GM12878 (cell line): ENCODE data around the gene SH3BP5.

Experiments used
- ATF3 ChIP-seq: IDR thresholded peaks from 2 replicates; pipeline ENCODE4 v1.6.1; 2011; ENCODE audit warnings: low read depth, mild to moderate bottlenecking, low read length, moderate library complexity, borderline replicate concordance; ENCODE audit errors: extremely low read depth
- CTCF ChIP-seq, 3 experiments: IDR thresholded peaks in 2 of 3; conservative IDR thresholded peaks in 1 of 3; 2 replicates each; pipeline ENCODE4 v1.5.1; 2011; ENCODE audit warnings: low read depth in 3 of 3, low read length in 3 of 3, mild to moderate bottlenecking in 3 of 3, control low read depth in 2 of 3, moderate library complexity in 2 of 3, inconsistent platforms in 1 of 3, mixed read lengths in 1 of 3; ENCODE audit not compliant: control insufficient read depth in 2 of 3, insufficient read depth in 1 of 3; ENCODE audit errors: extremely low read depth in 1 of 3
- E2F4 ChIP-seq: IDR thresholded peaks from 2 replicates; pipeline ENCODE4 v1.6.1; 2012; ENCODE audit warnings: low read depth, low read length, improper control_type of control experiment
- MXI1 ChIP-seq: fragments of 150-350 bp; IDR thresholded peaks from 2 replicates; pipeline ENCODE4 v1.6.1; 2011; ENCODE audit warnings: low read depth, mild to moderate bottlenecking, inconsistent platforms, low read length, improper control_type of control experiment
- POLR2A ChIP-seq: IDR thresholded peaks from 2 replicates; pipeline ENCODE4 v1.6.1; 2011; ENCODE audit warnings: low read depth, mild to moderate bottlenecking, low read length
- SUZ12 ChIP-seq: fragments of 200-600 bp; sonication (generic); IDR thresholded peaks from one replicate; pipeline ENCODE4 v1.6.1; 2018; ENCODE audit warnings: antibody characterized with exemption, mild to moderate bottlenecking; ENCODE audit not compliant: unreplicated experiment
- TARDBP ChIP-seq: IDR thresholded peaks from 2 replicates; pipeline ENCODE4 v1.6.1; 2016; ENCODE audit warnings: borderline replicate concordance
- YBX1 ChIP-seq: fragments of 450-650 bp; IDR thresholded peaks from 2 replicates; pipeline ENCODE4 v1.6.1; 2016; ENCODE audit warnings: antibody characterized with exemption

GRCh38 chr3:15284121-15284889 is 48.1 kb downstream of the SH3BP5 start:
- TF ChIP-seq TARDBP (no peak), SUZ12 (no peak), CTCF (IDR thresholded peaks at IDR 0.05 in 2 of 3, conservative IDR thresholded peaks at IDR 0.05 in 1 of 3; ENCODE audit: control insufficient read depth in 2 of 3, extremely low read depth in 1 of 3, insufficient read depth in 1 of 3, low read depth in 3 of 3, low read length in 3 of 3) (no peak), MXI1 (no peak), YBX1 (no peak), E2F4 (no peak), ATF3 (no peak), POLR2A (no peak)
